Keratinocyte (primary cell): Measurements from ENCODE around the gene SFRP2. TPM values are rescaled to one million over a fixed set of nuclear protein-coding genes. Genes with fewer than 3 reads are reported as not detected.

Experiments
- DNase-seq: peaks from one replicate; pipeline ENCODE4 v3.0.0-alpha.2; 2011; ENCODE audit warnings: low read depth, missing footprints, low spot score
- FAIRE-seq: peaks from 2 replicates; lab custom pipeline; 2011; peaks lifted over from hg19 to GRCh38; lab: Jason Lieb, UNC
- H2AFZ ChIP-seq: 2 replicates; pipeline ENCODE4 v1.6.0; 2012; ENCODE audit warnings: low read length, control low read depth, inconsistent platforms; ENCODE audit not compliant: control insufficient read depth
- H3K27ac ChIP-seq: 2 replicates; pipeline ENCODE4 v1.5.1; 2011; ENCODE audit warnings: low read length; ENCODE audit not compliant: control insufficient read depth, insufficient read depth
- H3K27me3 ChIP-seq: 3 replicates; pipeline ENCODE4 v1.6.0; 2011; ENCODE audit warnings: low read length; ENCODE audit not compliant: control insufficient read depth, insufficient read depth; ENCODE audit errors: extremely low read depth
- H3K36me3 ChIP-seq, 2 experiments: 2 replicates in 1 of 2; 3 replicates in 1 of 2; pipeline ENCODE4 v1.5.1; 2011; ENCODE audit warnings: low read length in 2 of 2, mild to moderate bottlenecking in 1 of 2; ENCODE audit not compliant: control insufficient read depth in 2 of 2, insufficient read depth in 2 of 2; ENCODE audit errors: extremely low read depth in 1 of 2
- H3K4me1 ChIP-seq: 3 replicates; pipeline ENCODE4 v1.5.1; 2011; ENCODE audit warnings: low read length; ENCODE audit not compliant: control insufficient read depth, insufficient read depth; ENCODE audit errors: extremely low read depth
- H3K4me2 ChIP-seq: 3 replicates; pipeline ENCODE4 v1.6.0; 2011; ENCODE audit warnings: low read depth, low read length; ENCODE audit not compliant: control insufficient read depth, insufficient read depth; ENCODE audit errors: extremely low read depth
- H3K4me3 ChIP-seq, 3 experiments: fragments of 200-600 bp in 1 of 3; sonication (generic) in 1 of 3; 2 replicates in 2 of 3; 3 replicates in 1 of 3; pipeline ENCODE4 v1.5.1; 2011 to 2016; ENCODE audit warnings: low read length in 3 of 3, mild to moderate bottlenecking in 3 of 3, control low read depth in 2 of 3, inconsistent platforms in 1 of 3, low read depth in 1 of 3, mixed read lengths in 1 of 3, mixed run types in 1 of 3, moderate library complexity in 1 of 3; ENCODE audit not compliant: control insufficient read depth in 2 of 3, insufficient read depth in 2 of 3; ENCODE audit errors: extremely low read depth in 1 of 3
- H3K79me2 ChIP-seq: 2 replicates; pipeline ENCODE4 v1.6.0; 2012; ENCODE audit warnings: low read length; ENCODE audit not compliant: control insufficient read depth, insufficient read depth
- H3K9ac ChIP-seq: 3 replicates; pipeline ENCODE4 v1.6.0; 2011; ENCODE audit warnings: low read length; ENCODE audit not compliant: control insufficient read depth, insufficient read depth; ENCODE audit errors: extremely low read depth
- H3K9me1 ChIP-seq: 3 replicates; pipeline ENCODE4 v1.6.0; 2011; ENCODE audit warnings: low read length; ENCODE audit not compliant: control insufficient read depth, insufficient read depth; ENCODE audit errors: extremely low read depth
- H3K9me3 ChIP-seq: 2 replicates; pipeline ENCODE4 v1.5.1; 2012; ENCODE audit warnings: low read depth, low read length; ENCODE audit not compliant: control insufficient read depth
- H4K20me1 ChIP-seq: 3 replicates; pipeline ENCODE4 v1.6.0; 2011; ENCODE audit warnings: low read length; ENCODE audit not compliant: control insufficient read depth, insufficient read depth; ENCODE audit errors: extremely low read depth
- CTCF ChIP-seq, 3 experiments: IDR thresholded peaks in 1 of 3; conservative IDR thresholded peaks in 1 of 3; optimal IDR thresholded peaks in 1 of 3; 2 replicates in 2 of 3; 3 replicates in 1 of 3; pipeline versions ENCODE3 to v1.5.1; 2011; ENCODE audit warnings: low read length in 3 of 3, mild to moderate bottlenecking in 3 of 3, moderate library complexity in 2 of 3, control low read depth in 1 of 3, inconsistent platforms in 1 of 3; ENCODE audit not compliant: insufficient read depth in 2 of 3; ENCODE audit errors: extremely low read depth in 1 of 3
- EZH2 ChIP-seq: IDR thresholded peaks from one replicate; pipeline ENCODE4 v1.6.1; 2012; ENCODE audit warnings: inconsistent platforms, mild to moderate bottlenecking, low read length, moderate library complexity
- dilution Hi-C: fragments of 300-500 bp; cut with MboI; formaldehyde crosslinking; loops from one replicate; pipeline ENCODE4 v1.7.0; 2020; ENCODE audit warnings: low sequenced_read_pairs; ENCODE audit not compliant: extremely low pct_ligation_motif_present
- polyA plus RNA-seq, 5 experiments: library from polyadenylated mRNA; depleted of rRNA in 3 of 5; stranded (reverse) in 3 of 5; stranded (forward) in 1 of 5; unstranded in 1 of 5; fragments of >200 nt; gene quantifications; 1 replicate in 1 of 5; 2 replicates in 3 of 5; 3 replicates in 1 of 5; pipeline versions ENCODE4 v1.2.1 to v1.2.3, GENCODE V29; 2011 to 2012; ENCODE audit warnings: missing spikeins in 2 of 5, low read depth in 1 of 5, low replicate concordance in 1 of 5

SFRP2 gene
- polyA plus RNA-seq, 1 donor (not counting 4 experiments of a cell fraction or from before 2014, with no cell fraction given) = not detected

GRCh38 chr4:153831245-153831644, 42.4 kb upstream of the SFRP2 start:
- dilution Hi-C loops = no loop called here
- no peaks in the 10 kb centered on the region for H3K79me2 ChIP-seq
- no peak for FAIRE-seq

GRCh38 chr4:153825691-153826090, 36.8 kb upstream of the SFRP2 start:
- Histone ChIP-seq H3K27me3 (no peaks in the 10 kb centered on the region), H3K79me2 (no peaks in the 10 kb centered on the region), H3K9me3 (no peaks in the 10 kb centered on the region), H4K20me1 (no peaks in the 10 kb centered on the region), H3K27ac (no peak overlapping the region), H3K9me1 (no peaks in the 10 kb centered on the region), H3K4me1 (no peaks in the 10 kb centered on the region), H3K4me2 (no peak overlapping the region), H2AFZ (no peak overlapping the region), H3K4me3 (no peak overlapping the region), H3K36me3 (no peaks in the 10 kb centered on the region), H3K9ac (no peak overlapping the region)
- FAIRE-seq = no peak
- dilution Hi-C loops = no loop called here
- TF ChIP-seq EZH2 (no peak), CTCF (optimal IDR thresholded peaks at IDR 0.05 in 1 of 3, IDR thresholded peaks at IDR 0.05 in 1 of 3, conservative IDR thresholded peaks at IDR 0.05 in 1 of 3; ENCODE audit: extremely low read depth in 1 of 3, insufficient read depth in 2 of 3, low read length in 3 of 3) (no peak)
- no peak for DNase-seq

More at GRCh38 chr4:153831245-153831644, 42.4 kb upstream of the SFRP2 start:
- H3K27me3 ChIP-seq = no peaks in the 10 kb centered on the region
- TF ChIP-seq CTCF (optimal IDR thresholded peaks at IDR 0.05 in 1 of 3, IDR thresholded peaks at IDR 0.05 in 1 of 3, conservative IDR thresholded peaks at IDR 0.05 in 1 of 3; ENCODE audit: extremely low read depth in 1 of 3, insufficient read depth in 2 of 3, low read length in 3 of 3) = no peak
- no peak for TF ChIP-seq EZH2
- no peaks in the 10 kb centered on the region for H4K20me1 ChIP-seq
- H3K9me3 ChIP-seq = no peaks in the 10 kb centered on the region
- H3K4me1 ChIP-seq = no peaks in the 10 kb centered on the region
- no peak for DNase-seq
- H3K4me3 ChIP-seq = no peak overlapping the region
- H3K27ac ChIP-seq = no peak overlapping the region
- no peaks in the 10 kb centered on the region for H3K9me1 ChIP-seq
- no peak overlapping the region for H3K9ac ChIP-seq
- no peak overlapping the region for H2AFZ ChIP-seq
- no peaks in the 10 kb centered on the region for H3K36me3 ChIP-seq
- no peak overlapping the region for H3K4me2 ChIP-seq
